ENCODE results near the gene UBTD1.

GRCh38 chr10:97540669-97541500 is 42.2 kb downstream of the UBTD1 start:
- TF ChIP-seq SP1 (IDR thresholded peaks at IDR 0.05; ENCODE audit: low read depth, low read length): no peak
- no peak for TF ChIP-seq RFX5 (IDR thresholded peaks at IDR 0.05; ENCODE audit: low read depth, low read length)
- TF ChIP-seq, protein P1, sequence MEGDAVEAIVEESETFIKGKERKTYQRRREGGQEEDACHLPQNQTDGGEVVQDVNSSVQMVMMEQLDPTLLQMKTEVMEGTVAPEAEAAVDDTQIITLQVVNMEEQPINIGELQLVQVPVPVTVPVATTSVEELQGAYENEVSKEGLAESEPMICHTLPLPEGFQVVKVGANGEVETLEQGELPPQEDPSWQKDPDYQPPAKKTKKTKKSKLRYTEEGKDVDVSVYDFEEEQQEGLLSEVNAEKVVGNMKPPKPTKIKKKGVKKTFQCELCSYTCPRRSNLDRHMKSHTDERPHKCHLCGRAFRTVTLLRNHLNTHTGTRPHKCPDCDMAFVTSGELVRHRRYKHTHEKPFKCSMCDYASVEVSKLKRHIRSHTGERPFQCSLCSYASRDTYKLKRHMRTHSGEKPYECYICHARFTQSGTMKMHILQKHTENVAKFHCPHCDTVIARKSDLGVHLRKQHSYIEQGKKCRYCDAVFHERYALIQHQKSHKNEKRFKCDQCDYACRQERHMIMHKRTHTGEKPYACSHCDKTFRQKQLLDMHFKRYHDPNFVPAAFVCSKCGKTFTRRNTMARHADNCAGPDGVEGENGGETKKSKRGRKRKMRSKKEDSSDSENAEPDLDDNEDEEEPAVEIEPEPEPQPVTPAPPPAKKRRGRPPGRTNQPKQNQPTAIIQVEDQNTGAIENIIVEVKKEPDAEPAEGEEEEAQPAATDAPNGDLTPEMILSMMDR (IDR thresholded peaks at IDR 0.05 in 2 of 3, conservative IDR thresholded peaks at IDR 0.05 in 1 of 3; ENCODE audit: control insufficient read depth in 2 of 3, extremely low read depth in 1 of 3, insufficient read depth in 1 of 3, low read depth in 3 of 3, low read length in 3 of 3): no peak
- no peak for TF ChIP-seq STAT3 (IDR thresholded peaks at IDR 0.05; ENCODE audit: low read depth, low read length)
- no peak for TF ChIP-seq CHD2 (IDR thresholded peaks at IDR 0.05; ENCODE audit: borderline replicate concordance, low read depth, low read length)
- TF ChIP-seq NKRF (conservative IDR thresholded peaks at IDR 0.05): no peak
- no peak for TF ChIP-seq E2F8 (IDR thresholded peaks at IDR 0.05; ENCODE audit: low read depth, partially characterized antibody)

Data from GM12878 (cell line).